Thyroid gland (tissue), 4 donors: ENCODE measurements around the gene MAP1B.

Experiments used
- CTCF ChIP-seq, 6 experiments: fragments of 200-600 bp in 3 of 6; fragments of 450-650 bp in 3 of 6; sonication (generic) in 3 of 6; IDR thresholded peaks; one replicate each; pipeline ENCODE4 v1.5.1; 2016 to 2019; ENCODE audit warnings: antibody characterized with exemption in 6 of 6, mild to moderate bottlenecking in 2 of 6, inconsistent platforms in 1 of 6, moderate library complexity in 1 of 6
- POLR2A ChIP-seq, 2 donors: fragments of 450-650 bp; IDR thresholded peaks; one replicate each; pipeline ENCODE4 v1.6.1; 2017; ENCODE audit warnings: antibody characterized with exemption in 2 of 2, mild to moderate bottlenecking in 2 of 2, moderate library complexity in 1 of 2

GRCh38 chr5:72195581-72195980 lies 88.3 kb downstream of the MAP1B start:
- TF ChIP-seq CTCF (IDR thresholded peaks at IDR 0.05) (no peak), POLR2A (IDR thresholded peaks at IDR 0.05) (no peak)
